ENCODE data around the gene DBP.
"Not testable (repeated sequence)": the region's sequence is repeated elsewhere in the genome, so short reads cannot be mapped to it uniquely, and the experiment has no call there.

The DBP gene, protein sequence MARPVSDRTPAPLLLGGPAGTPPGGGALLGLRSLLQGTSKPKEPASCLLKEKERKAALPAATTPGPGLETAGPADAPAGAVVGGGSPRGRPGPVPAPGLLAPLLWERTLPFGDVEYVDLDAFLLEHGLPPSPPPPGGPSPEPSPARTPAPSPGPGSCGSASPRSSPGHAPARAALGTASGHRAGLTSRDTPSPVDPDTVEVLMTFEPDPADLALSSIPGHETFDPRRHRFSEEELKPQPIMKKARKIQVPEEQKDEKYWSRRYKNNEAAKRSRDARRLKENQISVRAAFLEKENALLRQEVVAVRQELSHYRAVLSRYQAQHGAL

GRCh38 chr19:48636859-48637448, at the start of gene DBP:
Gene DBP, minus strand, starts transcription at chr19:48637379. Its CDS starts 385 bp downstream, at chr19:48636994.
- no peak for DNase-seq

DNA sequence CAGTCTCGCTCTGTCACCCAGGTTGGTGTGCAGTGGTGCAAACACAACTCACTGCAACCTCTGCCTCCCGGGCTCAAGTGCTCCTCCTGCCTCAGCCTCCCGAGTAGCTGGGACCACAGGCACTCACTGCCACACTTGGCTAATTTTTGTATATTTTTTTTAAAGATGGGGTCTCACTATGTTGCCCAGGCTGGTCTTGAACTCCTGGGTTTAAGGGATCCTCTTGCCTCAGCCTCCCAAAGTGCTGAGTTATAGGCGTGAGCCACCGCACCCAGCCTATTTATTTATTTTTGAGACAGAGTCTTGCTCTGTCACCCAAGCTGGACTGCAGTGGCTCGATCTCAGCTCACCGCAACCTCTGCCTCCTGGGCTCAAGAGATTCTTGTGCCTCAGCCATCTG, 49.5 kb upstream of the DBP start:
- DNase-seq, result not testable (repeated sequence)

GRCh38 chr19:48686088-48686487, 48.9 kb upstream of the DBP start:
- DNase-seq, result no peak

DNA sequence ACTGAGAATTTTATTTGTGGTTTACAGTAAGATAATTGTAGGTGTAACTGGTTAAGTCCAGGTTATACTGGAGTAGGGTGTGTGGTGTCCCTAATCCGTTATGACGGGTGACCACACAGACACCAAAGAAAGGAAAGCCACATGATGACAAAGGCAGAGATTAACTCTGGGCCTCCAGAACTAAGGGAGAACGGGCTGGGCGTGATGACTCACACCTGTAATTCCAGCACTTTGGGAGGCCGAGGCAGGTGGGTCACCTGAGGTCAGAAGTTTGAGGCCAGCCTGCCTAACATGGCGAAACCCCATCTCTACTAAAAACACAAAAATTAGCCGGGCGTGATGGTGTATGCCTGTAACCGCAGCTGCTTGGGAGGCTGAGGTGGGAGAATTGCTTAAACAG, 48.4 kb upstream of the DBP start:
- DNase-seq, result no peak

- DNase-seq, result no peak
Observed at GRCh38 chr19:48683349-48683748, 46.2 kb upstream of the DBP start.

GRCh38 chr19:48681127-48681470, 43.9 kb upstream of the DBP start:
- no peak for DNase-seq

DNA sequence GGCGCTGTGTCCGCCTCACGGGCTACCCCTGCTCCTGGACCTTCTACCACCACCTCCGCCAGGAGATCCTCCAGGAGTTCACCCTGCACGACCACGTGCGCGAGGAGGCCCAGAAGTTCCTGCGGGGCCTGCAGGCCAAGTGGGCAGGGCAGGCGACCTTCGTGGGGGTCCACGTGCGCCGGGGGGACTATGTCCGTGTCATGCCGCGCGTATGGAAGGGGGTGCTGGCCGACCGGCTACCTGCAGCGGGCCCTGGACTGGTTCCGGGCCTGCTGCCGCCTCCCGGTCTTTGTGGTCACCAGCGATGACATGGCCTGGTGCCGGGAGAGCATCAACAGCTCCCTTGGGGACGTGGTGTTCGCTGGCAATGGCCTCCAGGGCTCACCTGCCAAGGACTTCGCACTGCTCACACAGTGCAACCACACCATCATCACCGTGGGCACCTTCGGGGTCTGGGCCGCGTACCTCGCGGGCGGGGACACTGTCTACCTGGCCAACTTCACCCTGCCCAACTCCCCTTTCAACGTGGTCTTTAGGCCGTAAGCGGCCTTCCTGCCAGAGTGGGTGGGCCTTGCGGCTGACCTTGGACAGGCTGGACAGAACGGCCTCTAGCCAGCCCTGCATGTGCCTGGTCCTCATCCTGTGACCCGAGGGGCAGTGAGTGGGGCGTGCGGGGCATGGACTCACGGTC, 43.4 kb upstream of the DBP start:
- DNase-seq, result no peak

DNA sequence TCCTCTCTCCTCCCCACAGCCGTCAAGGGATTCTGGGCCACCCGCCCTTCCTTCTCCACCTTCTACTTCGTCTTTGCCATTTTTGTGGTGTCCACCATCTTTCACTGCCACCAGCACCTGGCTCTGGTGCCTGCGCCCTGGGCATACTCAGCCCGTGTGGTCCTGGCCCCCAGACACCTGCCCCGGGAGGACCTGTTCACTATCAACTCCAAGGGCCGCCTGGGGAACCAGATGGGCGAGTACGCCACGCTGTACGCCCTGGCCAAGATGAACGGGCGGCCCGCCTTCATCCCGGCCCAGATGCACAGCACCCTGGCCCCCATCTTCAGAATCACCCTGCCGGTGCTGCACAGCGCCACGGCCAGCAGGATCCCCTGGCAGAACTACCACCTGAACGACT, 42.8 kb upstream of the DBP start:
- DNase-seq, result not testable (repeated sequence)

- no peak for DNase-seq
Observed at GRCh38 chr19:48678201-48678600, 41.0 kb upstream of the DBP start.

DNA sequence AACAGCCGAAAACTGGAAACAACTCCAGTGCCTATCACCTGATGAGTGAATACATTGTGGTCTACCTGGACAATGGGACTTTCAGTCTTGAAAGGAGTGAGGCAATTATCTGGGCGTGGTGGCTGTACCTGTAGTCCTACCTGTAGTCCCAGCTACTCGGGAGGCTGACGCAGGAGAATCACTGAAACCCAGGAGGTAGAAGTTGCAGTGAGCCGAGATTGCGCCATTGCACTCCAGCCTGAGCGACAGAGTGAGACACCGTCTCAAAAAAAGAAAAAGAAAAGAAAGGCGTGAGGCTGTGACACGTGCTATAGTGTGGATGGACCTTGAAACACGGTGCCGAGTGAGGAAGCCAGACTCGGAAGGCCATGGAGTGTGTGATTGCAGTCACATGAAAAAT, 39.7 kb upstream of the DBP start:
- no peak for DNase-seq

- DNase-seq, result no peak
Observed at GRCh38 chr19:48676487-48676886, 39.3 kb upstream of the DBP start.

DNA sequence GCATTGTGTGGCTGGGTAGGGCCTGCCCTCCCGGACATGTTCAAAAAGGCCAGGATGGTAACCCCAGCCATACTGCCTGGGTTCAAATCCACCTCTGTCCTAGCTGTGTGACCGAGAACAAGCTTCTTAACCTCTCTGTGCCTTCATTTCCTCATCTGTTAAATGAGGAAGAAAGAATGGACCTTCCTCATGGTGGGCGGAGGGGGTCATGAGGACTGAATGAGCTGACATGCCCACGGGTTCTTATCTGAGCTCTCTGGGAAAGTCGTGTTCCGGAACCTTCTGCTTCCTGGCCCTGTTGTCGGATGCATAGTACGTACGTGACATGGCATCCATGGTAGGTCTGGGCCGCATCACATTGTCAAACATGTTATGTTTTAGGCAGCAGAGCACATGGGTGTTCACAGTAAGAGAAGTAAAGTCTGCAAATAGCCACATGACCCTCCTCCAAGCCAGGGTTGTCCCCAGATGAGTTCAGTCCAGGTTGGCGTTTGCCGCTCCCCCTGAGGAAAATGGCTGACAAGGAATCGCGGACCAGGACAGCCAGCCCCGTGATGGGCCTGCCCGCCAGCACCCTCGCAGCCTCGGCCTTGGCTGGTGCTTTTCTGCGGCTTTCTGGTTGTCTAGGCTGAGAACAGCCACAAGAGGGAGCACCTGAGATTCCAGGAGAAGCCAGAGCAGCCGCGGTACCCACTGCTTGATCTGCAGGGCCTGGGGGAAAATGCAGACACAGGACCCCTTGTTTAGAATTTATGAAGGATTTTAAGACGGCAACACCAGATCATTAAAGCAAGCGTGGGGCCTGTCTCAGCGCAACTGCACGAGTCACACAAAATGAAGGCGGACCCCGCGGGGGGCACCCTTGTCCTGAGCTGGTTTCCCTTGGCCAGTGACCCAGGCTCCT, 38.0 kb upstream of the DBP start:
- peak; percentile 57 for DNase-seq

DNA sequence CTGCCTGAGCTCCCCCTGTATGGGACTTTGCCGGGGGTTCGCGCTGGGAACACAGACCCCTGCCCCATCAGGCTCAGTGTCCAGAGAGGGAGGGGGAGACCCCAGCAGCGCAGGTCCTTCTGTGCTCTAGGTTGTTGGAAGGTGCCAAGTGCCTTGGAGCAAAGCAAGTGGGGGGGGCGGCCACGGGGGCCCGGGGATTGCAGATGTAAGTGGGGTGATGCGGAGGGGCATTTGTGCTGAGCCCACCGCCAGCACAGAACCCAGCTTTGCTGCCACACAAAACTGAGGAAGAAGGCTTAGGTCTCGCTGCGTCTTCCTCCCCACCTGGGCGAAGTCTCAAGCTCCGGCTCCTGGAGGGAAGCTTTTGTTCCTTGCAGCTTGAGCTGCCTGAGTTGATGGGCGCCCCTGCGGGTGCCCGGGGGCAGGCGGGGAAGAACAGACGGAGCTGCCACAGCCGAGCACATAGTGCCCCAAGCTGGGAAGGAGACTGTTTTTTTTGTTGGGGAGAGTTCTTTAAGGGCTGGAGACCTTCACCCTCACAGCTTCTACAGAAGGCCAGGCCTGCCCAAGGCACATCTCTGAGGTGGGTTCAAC, 37.1 kb upstream of the DBP start:
- DNase-seq, result no peak

DNA sequence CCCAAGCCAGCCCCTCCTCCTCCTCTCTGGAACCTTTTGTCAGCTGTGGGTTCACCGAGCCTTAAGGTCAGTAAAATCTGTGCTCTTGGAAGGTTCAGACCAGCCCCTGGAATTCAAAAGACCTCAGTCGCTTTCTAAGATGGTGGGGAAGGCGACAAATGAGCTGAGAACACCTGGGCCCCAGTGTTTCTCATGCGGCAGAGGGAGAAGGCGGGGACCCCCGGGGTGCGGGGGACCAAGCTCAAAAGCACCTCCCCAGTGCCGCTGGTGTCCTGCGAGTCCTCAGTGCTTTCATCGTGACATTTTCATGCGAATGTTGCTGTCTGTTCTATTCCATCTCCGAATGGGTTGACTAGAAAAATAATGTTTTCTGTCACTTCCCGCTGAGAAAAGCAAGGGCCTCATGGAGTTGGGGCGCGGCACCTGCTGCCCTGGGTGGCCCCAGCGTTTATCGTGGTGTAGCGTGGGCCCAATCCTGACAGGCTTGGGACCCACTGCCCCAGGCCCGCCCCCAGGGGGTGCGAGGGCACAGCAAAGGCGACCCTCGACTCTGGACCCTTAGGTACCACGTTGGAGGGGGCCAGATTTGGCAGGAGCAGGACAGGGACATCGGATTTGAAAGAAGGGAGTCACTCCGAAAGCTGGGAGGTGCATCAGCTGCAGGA, 36.4 kb upstream of the DBP start:
- no peak for DNase-seq

DNA sequence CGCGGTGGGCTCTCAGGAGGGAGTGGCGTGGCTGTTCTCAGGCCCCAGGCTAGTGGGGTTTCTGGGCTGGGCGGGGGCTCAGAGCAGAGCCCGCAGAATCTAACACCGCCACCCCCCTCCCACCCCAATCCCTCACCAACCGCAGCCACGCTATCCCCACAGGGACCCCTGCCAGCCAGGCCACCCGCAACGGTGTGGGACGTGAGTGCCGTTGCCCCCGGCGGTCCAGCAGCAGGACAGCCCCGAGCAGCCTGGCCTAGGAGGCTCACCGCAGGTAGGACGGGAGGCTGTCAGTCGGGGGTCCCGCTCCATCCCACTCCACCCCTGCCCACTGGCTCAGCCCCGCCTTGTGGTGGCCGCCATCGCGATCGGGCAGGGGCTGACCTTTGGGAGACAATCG, 35.8 kb upstream of the DBP start, which contains the start of gene NTN5:
TSS of gene NTN5 (minus strand) at position 24 of the 400 bp plus-strand sequence. CDS start 2,031 bp downstream, outside the sequence.
- DNase-seq, result no peak

DNA sequence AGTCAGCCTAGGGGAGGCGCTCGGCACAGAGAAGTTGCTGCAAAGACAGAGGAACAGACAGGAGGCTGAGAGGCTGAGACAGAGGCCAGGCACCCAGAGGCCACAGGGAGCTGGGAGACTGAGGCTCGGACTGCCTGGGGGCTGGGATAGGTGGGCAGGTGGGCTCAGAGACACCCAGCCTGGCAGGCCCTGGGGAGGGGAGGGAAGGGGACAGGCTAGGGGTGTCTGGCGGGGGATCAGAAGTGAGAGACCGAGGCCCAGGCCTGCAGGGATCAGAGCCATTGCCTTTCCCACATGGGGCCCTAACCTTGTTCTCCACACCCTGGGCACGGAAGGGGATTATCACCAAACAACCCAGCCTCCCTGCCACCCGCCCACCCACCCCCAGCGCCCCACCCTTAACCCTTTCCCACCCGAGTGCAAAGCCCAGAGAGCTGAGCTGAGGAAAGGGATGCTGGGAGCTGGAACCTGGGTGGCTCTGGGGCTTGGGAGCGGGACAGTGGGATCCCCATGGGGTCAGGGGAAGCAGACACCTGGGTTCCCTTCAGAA, 34.3 kb upstream of the DBP start:
- no peak for DNase-seq

- DNase-seq, result no peak
Observed at GRCh38 chr19:48670699-48671445, 33.7 kb upstream of the DBP start.

DNA sequence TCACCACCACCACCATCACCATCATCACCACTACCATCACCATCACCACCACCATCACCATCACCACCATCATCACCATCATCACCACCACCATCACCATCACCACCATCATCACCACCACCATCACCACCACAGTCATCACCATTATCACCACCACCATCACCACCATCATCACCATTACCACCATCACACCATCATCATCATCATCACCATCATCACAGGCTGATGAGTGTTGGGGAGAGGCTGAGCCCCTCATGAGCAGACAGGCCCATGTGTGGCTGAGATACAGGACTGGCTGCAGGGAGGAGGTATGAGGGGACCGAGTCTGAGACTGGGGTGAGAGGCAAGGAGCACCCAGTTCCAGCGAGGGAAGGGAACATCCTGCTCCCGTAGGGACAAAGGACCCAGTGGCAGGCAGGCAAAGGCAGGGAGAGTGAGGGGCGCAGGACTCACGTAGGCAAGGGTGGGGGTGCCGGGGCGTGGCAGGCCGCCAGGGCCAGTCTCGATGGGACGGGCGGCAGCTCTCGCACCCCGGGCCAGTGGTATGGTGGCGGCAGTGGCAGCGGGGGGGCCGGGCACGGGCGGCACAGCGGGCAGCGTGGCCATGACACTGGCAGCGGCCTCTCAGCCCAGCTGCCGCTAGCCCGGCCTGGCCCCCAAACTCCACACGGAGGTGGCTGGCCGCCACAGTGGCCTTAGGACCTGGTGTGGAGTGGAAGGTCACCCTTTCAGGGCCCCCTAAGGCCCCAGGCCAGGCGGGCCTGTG, 32.9 kb upstream of the DBP start:
- no peak for DNase-seq

DNA sequence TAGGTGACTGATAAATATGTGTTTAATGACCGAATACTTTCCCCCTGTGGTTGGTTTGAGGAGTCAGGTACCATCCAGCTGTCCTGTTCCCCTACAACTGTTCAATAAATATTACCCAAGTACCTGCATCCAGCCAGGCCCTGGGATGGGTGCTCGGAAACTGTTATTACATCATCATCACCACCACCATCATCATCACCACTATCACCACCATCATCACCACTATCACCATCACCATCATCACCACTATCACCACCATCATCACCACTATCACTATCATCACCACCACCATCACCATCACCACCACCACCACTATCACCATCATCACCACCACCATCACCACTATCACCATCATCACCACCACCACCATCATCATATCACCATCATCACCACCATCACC, 31.6 kb upstream of the DBP start:
- no peak for DNase-seq

DNA sequence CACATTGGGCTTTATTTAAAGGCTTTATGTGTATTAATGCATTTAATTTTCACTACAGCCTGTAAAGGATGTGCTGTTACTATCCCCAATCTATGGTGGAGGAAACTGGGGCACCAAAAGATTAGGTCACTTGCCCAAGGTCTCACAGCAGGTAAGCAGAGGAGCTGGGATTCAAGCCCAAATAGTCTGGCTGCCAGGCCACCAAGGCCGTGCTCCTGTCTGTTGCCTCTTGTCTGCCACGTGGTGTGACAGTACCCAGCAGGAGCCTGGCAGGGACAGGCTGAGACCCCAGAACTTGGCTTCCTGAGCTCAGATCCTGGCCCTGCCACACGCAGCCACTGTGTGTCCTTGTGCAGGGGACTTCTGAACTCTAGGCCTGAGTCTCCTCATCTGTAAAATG, 31.2 kb upstream of the DBP start:
- DNase-seq, result no peak
